ENCODE data around the gene ADGRB3. TPM values are rescaled to one million over a fixed set of nuclear protein-coding genes. Genes with fewer than 3 reads are reported as not detected.

The ADGRB3 gene
- total and polyA plus RNA-seq, 7 donors = 0.60 to 11.5 (median 9.7) TPM; not detected in 1

GRCh38 chr6:68919537-68919936 lies 284.5 kb downstream of the ADGRB3 start:
- H3K36me3 ChIP-seq = no peaks in the 10 kb centered on the region
- intact Hi-C loops (cut with DNase I) = no loop called here
- H3K27ac ChIP-seq = no peak overlapping the region
- 75 to 85% methylated on average over 3 of the region's 3 CpGs for WGBS, 2 donors
- H3K27me3 ChIP-seq = no peaks in the 10 kb centered on the region
- H3K4me3 ChIP-seq = no peak overlapping the region
- H3K4me1 ChIP-seq = no peaks in the 10 kb centered on the region
- DNase-seq = no peak
- H3K9me3 ChIP-seq = no peaks in the 10 kb centered on the region
- no peak for TF ChIP-seq POLR2A (IDR thresholded peaks at IDR 0.05)
- TF ChIP-seq POLR2AphosphoS5 (IDR thresholded peaks at IDR 0.05) = no peak
- TF ChIP-seq, protein P1, sequence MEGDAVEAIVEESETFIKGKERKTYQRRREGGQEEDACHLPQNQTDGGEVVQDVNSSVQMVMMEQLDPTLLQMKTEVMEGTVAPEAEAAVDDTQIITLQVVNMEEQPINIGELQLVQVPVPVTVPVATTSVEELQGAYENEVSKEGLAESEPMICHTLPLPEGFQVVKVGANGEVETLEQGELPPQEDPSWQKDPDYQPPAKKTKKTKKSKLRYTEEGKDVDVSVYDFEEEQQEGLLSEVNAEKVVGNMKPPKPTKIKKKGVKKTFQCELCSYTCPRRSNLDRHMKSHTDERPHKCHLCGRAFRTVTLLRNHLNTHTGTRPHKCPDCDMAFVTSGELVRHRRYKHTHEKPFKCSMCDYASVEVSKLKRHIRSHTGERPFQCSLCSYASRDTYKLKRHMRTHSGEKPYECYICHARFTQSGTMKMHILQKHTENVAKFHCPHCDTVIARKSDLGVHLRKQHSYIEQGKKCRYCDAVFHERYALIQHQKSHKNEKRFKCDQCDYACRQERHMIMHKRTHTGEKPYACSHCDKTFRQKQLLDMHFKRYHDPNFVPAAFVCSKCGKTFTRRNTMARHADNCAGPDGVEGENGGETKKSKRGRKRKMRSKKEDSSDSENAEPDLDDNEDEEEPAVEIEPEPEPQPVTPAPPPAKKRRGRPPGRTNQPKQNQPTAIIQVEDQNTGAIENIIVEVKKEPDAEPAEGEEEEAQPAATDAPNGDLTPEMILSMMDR (IDR thresholded peaks at IDR 0.05) = no peak
- TF ChIP-seq EP300 (IDR thresholded peaks at IDR 0.05) = no peak

GRCh38 chr6:68941345-68941744 lies 306.3 kb downstream of the ADGRB3 start:
- intact Hi-C loops (cut with DNase I) = no loop called here
- Histone ChIP-seq H3K9me3 (no peaks in the 10 kb centered on the region), H3K4me3 (no peak overlapping the region), H3K4me1 (no peaks in the 10 kb centered on the region), H3K27ac (no peak overlapping the region), H3K27me3 (no peaks in the 10 kb centered on the region), H3K36me3 (no peaks in the 10 kb centered on the region)
- TF ChIP-seq POLR2AphosphoS5 (IDR thresholded peaks at IDR 0.05) (no peak), POLR2A (IDR thresholded peaks at IDR 0.05) (no peak), EP300 (IDR thresholded peaks at IDR 0.05) (no peak)
- TF ChIP-seq, protein P1 (IDR thresholded peaks at IDR 0.05) = no peak
- no peak for DNase-seq
- WGBS, 2 donors = 85 to 94% methylated on average over 2 of the region's 2 CpGs

DNA sequence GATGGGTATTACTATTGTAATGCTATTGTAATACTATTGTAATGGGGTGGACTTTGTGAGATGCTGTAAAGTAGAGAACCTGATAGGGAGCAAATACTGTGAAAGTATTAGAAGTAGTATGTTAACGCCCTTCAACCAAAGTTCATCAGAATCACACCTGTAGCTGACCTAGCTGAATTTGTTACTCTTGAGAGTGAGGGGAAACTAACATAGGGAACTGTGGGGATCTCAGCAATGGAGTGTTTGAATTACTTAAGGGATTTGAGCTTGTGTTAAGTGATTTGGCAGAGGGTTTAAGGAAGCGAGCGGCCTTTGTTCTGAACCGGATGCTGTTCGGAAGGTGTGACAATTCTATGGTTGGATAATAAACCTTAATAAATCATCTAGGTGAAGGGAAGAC lies 312.6 kb downstream of the ADGRB3 start:
- H3K36me3 ChIP-seq = no peaks in the 10 kb centered on the region
- H3K27ac ChIP-seq = no peak overlapping the region
- intact Hi-C loops (cut with DNase I) = no loop called here
- 46 to 83% methylated on average over 5 of the region's 5 CpGs for WGBS, 2 donors
- H3K27me3 ChIP-seq = no peaks in the 10 kb centered on the region
- no peak overlapping the region for H3K4me3 ChIP-seq
- no peaks in the 10 kb centered on the region for H3K4me1 ChIP-seq
- TF ChIP-seq POLR2AphosphoS5 (IDR thresholded peaks at IDR 0.05) (no peak), POLR2A (IDR thresholded peaks at IDR 0.05) (no peak), EP300 (IDR thresholded peaks at IDR 0.05) (no peak)
- TF ChIP-seq, protein P1 (IDR thresholded peaks at IDR 0.05) = no peak
- no peak for DNase-seq
- H3K9me3 ChIP-seq = no peaks in the 10 kb centered on the region

DNA sequence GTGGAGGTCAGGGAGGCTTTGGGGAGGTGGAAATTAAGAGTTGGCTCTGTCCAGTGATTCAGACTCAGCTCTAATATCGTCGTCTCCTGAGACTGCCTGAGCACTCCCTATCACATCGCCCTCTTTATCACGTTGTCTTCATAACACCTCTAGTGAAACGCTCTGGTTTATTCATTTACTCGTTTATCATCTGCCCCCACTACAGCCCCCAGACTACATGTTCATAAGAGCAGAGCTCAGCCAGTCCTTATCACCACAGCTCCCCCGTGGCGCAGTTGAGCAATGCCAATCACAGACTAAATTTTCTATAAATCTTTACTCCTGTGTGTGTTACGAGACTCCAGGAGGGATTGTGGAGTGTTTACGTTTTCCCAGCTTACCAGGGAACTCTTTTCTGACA lies 316.2 kb downstream of the ADGRB3 start:
- TF ChIP-seq, protein P1 (IDR thresholded peaks at IDR 0.05) = no peak
- TF ChIP-seq EP300 (IDR thresholded peaks at IDR 0.05) (no peak), POLR2AphosphoS5 (IDR thresholded peaks at IDR 0.05) (no peak), POLR2A (IDR thresholded peaks at IDR 0.05) (no peak)
- H3K27ac ChIP-seq = no peak overlapping the region
- no peak overlapping the region for H3K4me3 ChIP-seq
- no peaks in the 10 kb centered on the region for H3K4me1 ChIP-seq
- H3K36me3 ChIP-seq = no peaks in the 10 kb centered on the region
- WGBS, 2 donors = 24 to 66% methylated on average over 10 of the region's 10 CpGs
- DNase-seq = no peak
- H3K27me3 ChIP-seq = no peaks in the 10 kb centered on the region
- no peaks in the 10 kb centered on the region for H3K9me3 ChIP-seq
- intact Hi-C loops (cut with DNase I) = loop anchor here (10.0 kb wide), 1 partner anchor 76 kb away; no protein-coding TSS in a partner anchor

DNA sequence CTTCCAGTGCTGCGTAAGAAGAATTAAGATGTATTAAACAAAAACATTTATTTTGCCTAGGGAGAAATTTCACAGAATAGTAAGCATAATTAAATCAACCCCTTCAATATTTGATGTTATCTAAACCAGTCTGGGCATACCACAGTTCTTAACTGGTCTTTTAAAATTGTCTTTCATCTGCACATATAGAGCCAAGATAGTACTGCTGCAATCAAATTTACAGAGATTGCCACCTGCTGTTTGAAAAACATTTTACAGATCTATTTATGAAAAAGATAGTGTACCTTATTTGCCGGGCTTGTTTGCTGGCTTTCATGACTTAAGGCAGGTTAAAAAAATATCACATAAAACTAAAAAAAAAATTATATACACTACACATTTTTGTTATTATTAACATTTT lies 323.2 kb downstream of the ADGRB3 start:
- TF ChIP-seq, protein P1 (IDR thresholded peaks at IDR 0.05) = no peak
- TF ChIP-seq POLR2AphosphoS5 (IDR thresholded peaks at IDR 0.05) (no peak), POLR2A (IDR thresholded peaks at IDR 0.05) (no peak), EP300 (IDR thresholded peaks at IDR 0.05) (no peak)
- H3K4me1 ChIP-seq = no peaks in the 10 kb centered on the region
- no peaks in the 10 kb centered on the region for H3K27me3 ChIP-seq
- no peaks in the 10 kb centered on the region for H3K36me3 ChIP-seq
- no peak overlapping the region for H3K27ac ChIP-seq
- no peak for DNase-seq
- intact Hi-C loops (cut with DNase I) = loop anchor here (10.0 kb wide), 1 partner anchor 84 kb away; no protein-coding TSS in a partner anchor
- no peaks in the 10 kb centered on the region for H3K9me3 ChIP-seq
- H3K4me3 ChIP-seq = no peak overlapping the region
- 51 to 59% methylated on average over 2 of the region's 2 CpGs for WGBS, 2 donors

Data from sigmoid colon (tissue), 7 donors.